Liver (tissue), 3 donors: ENCODE measurements around the gene OR2A5.

Source experiments
- CTCF ChIP-seq: fragments of 150-350 bp; IDR thresholded peaks from 2 replicates; pipeline ENCODE4 v1.5.1; 2017; ENCODE audit warnings: improper control_type of control experiment, low read depth, low read length; ENCODE audit not compliant: missing input control
- GABPA ChIP-seq, 2 donors: IDR thresholded peaks in 1 of 2; conservative IDR thresholded peaks in 1 of 2; 2 replicates each; pipeline ENCODE4 v1.6.1; 2016; ENCODE audit warnings: antibody characterized with exemption in 2 of 2, mild to moderate bottlenecking in 1 of 2, moderate library complexity in 1 of 2
- TAF1 ChIP-seq: conservative IDR thresholded peaks from 2 replicates; pipeline ENCODE4 v1.6.1; 2016; ENCODE audit warnings: antibody characterized with exemption, mild to moderate bottlenecking
- donor health status: healthy.
- donor health status: healthy.

GRCh38 chr7:144102041-144102440 is 53.3 kb downstream of the OR2A5 start:
- TF ChIP-seq GABPA (IDR thresholded peaks at IDR 0.05 in 1 of 2, conservative IDR thresholded peaks at IDR 0.05 in 1 of 2) (no peak), TAF1 (no peak), CTCF (no peak)
